GM12878 (cell line): ENCODE results near the gene SAP25. TPM values are rescaled to one million over a fixed set of nuclear protein-coding genes. Genes with fewer than 3 reads are reported as not detected.
"Not testable (repeated sequence)": the region's sequence is repeated elsewhere in the genome, so short reads cannot be mapped to it uniquely, and the experiment has no call there.

Experiments
- ATAC-seq: fragments of 200-7000 bp; cut with Tn5 transposase; 3 replicates; pipeline ENCODE4 v1.9.1; 2020; ENCODE audit warnings: mild to moderate bottlenecking, moderate library complexity
- BruUV-seq: library from RNA; stranded (reverse); fragments of 400-500 nt; replicated peaks from 2 replicates; lab custom pipeline; 2021; lab: Mats Ljungman, UMichigan
- CTCF ChIA-PET: fragments of 300-600 bp; sonication (Branson Sonifier 250); formaldehyde crosslinking; extraction: SDS; loops from one replicate; lab custom pipeline; 2021; ENCODE audit warnings: inconsistent platforms; lab: Yijun Ruan, JAX
- POLR2A ChIA-PET: fragments of 350-600 bp; formaldehyde crosslinking; extraction: SDS; loops from one replicate; lab custom pipeline; 2021; ENCODE audit warnings: inconsistent platforms; lab: Charles Lee
- RAD21 ChIA-PET: fragments of 300-600 bp; sonication (Branson Sonifier 250); formaldehyde crosslinking; loops from one replicate; lab custom pipeline; 2023; ENCODE audit warnings: antibody characterized with exemption; ENCODE audit not compliant: unreplicated experiment; lab: Charles Lee
- SMC1A ChIA-PET: fragments of 300-600 bp; sonication (Branson Sonifier 250); formaldehyde crosslinking; loops from one replicate; lab custom pipeline; 2023; ENCODE audit not compliant: unreplicated experiment, uncharacterized antibody; lab: Charles Lee
- DNase-seq: peaks from one replicate; pipeline ENCODE4 v3.0.0-alpha.2; 2011; ENCODE audit warnings: low read depth, low spot score
- FAIRE-seq: peaks from 3 replicates; lab custom pipeline; 2011; peaks lifted over from hg19 to GRCh38; lab: Jason Lieb, UNC
- H2AFZ ChIP-seq: 2 replicates; pipeline ENCODE4 v1.6.0; 2011; ENCODE audit warnings: low read depth, low read length, control low read depth; ENCODE audit not compliant: control insufficient read depth
- H3K27ac ChIP-seq: 2 replicates; pipeline ENCODE4 v1.5.1; 2011; ENCODE audit warnings: control low read depth; ENCODE audit not compliant: control insufficient read depth, insufficient read depth
- H3K27me3 ChIP-seq, 2 experiments: replicated peaks in 1 of 2; 2 replicates each; pipeline versions ENCODE4 v1.6.0 to v1.6.1; 2011; ENCODE audit warnings: low read length in 1 of 2; ENCODE audit not compliant: control insufficient read depth in 2 of 2, insufficient read depth in 2 of 2
- H3K36me3 ChIP-seq, 2 experiments: 2 replicates each; pipeline ENCODE4 v1.5.1; 2011; ENCODE audit warnings: low read length in 1 of 2; ENCODE audit not compliant: control insufficient read depth in 2 of 2, insufficient read depth in 2 of 2
- H3K4me1 ChIP-seq: 2 replicates; pipeline ENCODE4 v1.6.1; 2011; ENCODE audit warnings: mild to moderate bottlenecking, low read length, moderate library complexity, mixed read lengths; ENCODE audit not compliant: control insufficient read depth, insufficient read depth
- H3K4me2 ChIP-seq: 2 replicates; pipeline ENCODE4 v1.6.0; 2011; ENCODE audit warnings: control low read depth; ENCODE audit not compliant: control insufficient read depth, insufficient read depth
- H3K4me3 ChIP-seq: fragments of 200-600 bp; sonication (generic); 2 replicates; pipeline ENCODE4 v1.5.1; 2016
- H3K79me2 ChIP-seq: 2 replicates; pipeline ENCODE4 v1.6.0; 2011; ENCODE audit warnings: low read length; ENCODE audit not compliant: control insufficient read depth, insufficient read depth
- H3K9ac ChIP-seq: 2 replicates; pipeline ENCODE4 v1.8.0; 2011; ENCODE audit warnings: low read length, control low read depth, mixed read lengths; ENCODE audit not compliant: control insufficient read depth, insufficient read depth
- H3K9me3 ChIP-seq: replicated peaks from 3 replicates; pipeline ENCODE4 v1.5.1; 2011; ENCODE audit warnings: mild to moderate bottlenecking, low read length; ENCODE audit not compliant: control insufficient read depth, insufficient read depth
- H4K20me1 ChIP-seq: 2 replicates; pipeline ENCODE4 v1.6.0; 2011; ENCODE audit not compliant: control insufficient read depth, insufficient read depth
- WGBS: methylation state at CpG from one replicate; pipeline ENCODE4 v1.1.6; 2016; ENCODE audit warnings: low lambda C conversion rate; ENCODE audit not compliant: insufficient replicate concordance, insufficient coverage; ENCODE audit errors: missing lambda C conversion rate; 5-methylcytosine and 5-hydroxymethylcytosine counted together
- in situ Hi-C: fragments of 300-500 bp; cut with MboI; formaldehyde crosslinking; loops from 9 replicates; pipeline ENCODE4 v1.14.3; 2018; ENCODE audit warnings: mixed read lengths
- intact Hi-C: fragments of 100-400 bp; cut with micrococcal nuclease; formaldehyde crosslinking; loops from one replicate; pipeline ENCODE4 v1.14.2; 2022; ENCODE audit not compliant: unreplicated experiment
- polyA plus RNA-seq, 11 experiments: library from polyadenylated mRNA; depleted of rRNA in 4 of 11; unstranded in 6 of 11; stranded (reverse) in 5 of 11; fragments of >200 nt; fragmentation: Nextera tagmentation in 4 of 11; fragmentation: Illumina TruSeq in 1 of 11; extraction: Ambion mirVana in 4 of 11; extraction: Trizol in 1 of 11; gene quantifications; 1 replicate in 1 of 11; 2 replicates in 10 of 11; pipeline versions ENCODE4 v1.2.1 to v1.2.3, GENCODE V29; 2011 to 2016; ENCODE audit warnings: inconsistent platforms in 2 of 11, missing spikeins in 2 of 11, low read depth in 1 of 11
- total RNA-seq, 4 experiments: library from RNA; depleted of rRNA in 3 of 4; stranded (reverse); fragments of >200 nt in 3 of 4; fragmentation: Illumina TruSeq in 1 of 4; extraction: Trizol in 1 of 4; gene quantifications; 2 replicates each; pipeline versions ENCODE4 v1.2.1 to v1.2.3, GENCODE V29; 2013 to 2021
- TF ChIP-seq, protein P1 (sequence below): fragments of 450-650 bp; IDR thresholded peaks from 2 replicates; pipeline ENCODE4 v1.6.1; 2018; ENCODE audit warnings: mild to moderate bottlenecking, low read depth, moderate library complexity; ENCODE audit not compliant: partially characterized antibody
- TF ChIP-seq, protein P2 (sequence below), 3 experiments: IDR thresholded peaks in 2 of 3; conservative IDR thresholded peaks in 1 of 3; 2 replicates each; pipeline ENCODE4 v1.5.1; 2011; ENCODE audit warnings: low read depth in 3 of 3, low read length in 3 of 3, mild to moderate bottlenecking in 3 of 3, control low read depth in 2 of 3, moderate library complexity in 2 of 3, inconsistent platforms in 1 of 3, mixed read lengths in 1 of 3; ENCODE audit not compliant: control insufficient read depth in 2 of 3, insufficient read depth in 1 of 3; ENCODE audit errors: extremely low read depth in 1 of 3

Gene SAP25
- total and polyA plus RNA-seq, 10 of the 15 experiments (the other 5 are each of a cell fraction or from before 2014, with no cell fraction given), result 0.14 to 8.6 (median 1.1) TPM

DNA sequence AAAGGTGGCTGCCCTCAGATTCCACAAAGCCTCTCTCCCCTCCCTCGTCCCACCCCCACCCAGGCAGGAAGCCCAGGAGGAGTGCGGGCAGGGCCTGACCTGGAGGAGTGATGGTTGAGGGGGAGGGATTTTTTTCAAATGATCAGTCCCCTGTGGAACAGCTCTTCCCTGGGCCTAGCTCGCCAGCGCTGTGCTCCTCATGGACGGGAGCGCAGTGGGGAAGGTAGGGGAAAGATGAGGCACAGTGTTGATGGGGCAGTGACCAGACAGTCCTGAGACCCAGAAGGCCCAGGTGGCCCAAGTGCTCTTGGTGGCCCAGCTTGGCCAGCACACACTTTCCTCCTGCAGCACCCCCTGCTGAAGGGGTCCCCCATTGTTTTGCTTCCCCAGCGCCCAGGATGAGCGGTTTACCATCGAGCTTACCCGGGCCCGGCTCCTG is 8.5 kb downstream of the SAP25 start (continued):
- TF ChIP-seq, protein P1, sequence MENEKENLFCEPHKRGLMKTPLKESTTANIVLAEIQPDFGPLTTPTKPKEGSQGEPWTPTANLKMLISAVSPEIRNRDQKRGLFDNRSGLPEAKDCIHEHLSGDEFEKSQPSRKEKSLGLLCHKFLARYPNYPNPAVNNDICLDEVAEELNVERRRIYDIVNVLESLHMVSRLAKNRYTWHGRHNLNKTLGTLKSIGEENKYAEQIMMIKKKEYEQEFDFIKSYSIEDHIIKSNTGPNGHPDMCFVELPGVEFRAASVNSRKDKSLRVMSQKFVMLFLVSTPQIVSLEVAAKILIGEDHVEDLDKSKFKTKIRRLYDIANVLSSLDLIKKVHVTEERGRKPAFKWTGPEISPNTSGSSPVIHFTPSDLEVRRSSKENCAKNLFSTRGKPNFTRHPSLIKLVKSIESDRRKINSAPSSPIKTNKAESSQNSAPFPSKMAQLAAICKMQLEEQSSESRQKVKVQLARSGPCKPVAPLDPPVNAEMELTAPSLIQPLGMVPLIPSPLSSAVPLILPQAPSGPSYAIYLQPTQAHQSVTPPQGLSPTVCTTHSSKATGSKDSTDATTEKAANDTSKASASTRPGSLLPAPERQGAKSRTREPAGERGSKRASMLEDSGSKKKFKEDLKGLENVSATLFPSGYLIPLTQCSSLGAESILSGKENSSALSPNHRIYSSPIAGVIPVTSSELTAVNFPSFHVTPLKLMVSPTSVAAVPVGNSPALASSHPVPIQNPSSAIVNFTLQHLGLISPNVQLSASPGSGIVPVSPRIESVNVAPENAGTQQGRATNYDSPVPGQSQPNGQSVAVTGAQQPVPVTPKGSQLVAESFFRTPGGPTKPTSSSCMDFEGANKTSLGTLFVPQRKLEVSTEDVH, result no peak
- TF ChIP-seq, protein P2, sequence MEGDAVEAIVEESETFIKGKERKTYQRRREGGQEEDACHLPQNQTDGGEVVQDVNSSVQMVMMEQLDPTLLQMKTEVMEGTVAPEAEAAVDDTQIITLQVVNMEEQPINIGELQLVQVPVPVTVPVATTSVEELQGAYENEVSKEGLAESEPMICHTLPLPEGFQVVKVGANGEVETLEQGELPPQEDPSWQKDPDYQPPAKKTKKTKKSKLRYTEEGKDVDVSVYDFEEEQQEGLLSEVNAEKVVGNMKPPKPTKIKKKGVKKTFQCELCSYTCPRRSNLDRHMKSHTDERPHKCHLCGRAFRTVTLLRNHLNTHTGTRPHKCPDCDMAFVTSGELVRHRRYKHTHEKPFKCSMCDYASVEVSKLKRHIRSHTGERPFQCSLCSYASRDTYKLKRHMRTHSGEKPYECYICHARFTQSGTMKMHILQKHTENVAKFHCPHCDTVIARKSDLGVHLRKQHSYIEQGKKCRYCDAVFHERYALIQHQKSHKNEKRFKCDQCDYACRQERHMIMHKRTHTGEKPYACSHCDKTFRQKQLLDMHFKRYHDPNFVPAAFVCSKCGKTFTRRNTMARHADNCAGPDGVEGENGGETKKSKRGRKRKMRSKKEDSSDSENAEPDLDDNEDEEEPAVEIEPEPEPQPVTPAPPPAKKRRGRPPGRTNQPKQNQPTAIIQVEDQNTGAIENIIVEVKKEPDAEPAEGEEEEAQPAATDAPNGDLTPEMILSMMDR (IDR thresholded peaks at IDR 0.05 in 2 of 3, conservative IDR thresholded peaks at IDR 0.05 in 1 of 3; ENCODE audit: control insufficient read depth in 2 of 3, extremely low read depth in 1 of 3, insufficient read depth in 1 of 3, low read depth in 3 of 3, low read length in 3 of 3), result no peak

GRCh38 chr7:100564405-100564804 is 9.3 kb downstream of the SAP25 start:
- RAD21 ChIA-PET, result interaction anchor here (1.1 to 3.7 kb wide), 4 partner anchors 20 to 127 kb away, joined by 4 to 22 read pairs (median 14); partner anchors contain the start of genes FBXO24, LRCH4 and MOSPD3

More at GRCh38 chr7:100564405-100564804, 9.3 kb downstream of the SAP25 start:
- DNase-seq, H3K4me2 ChIP-seq, H3K27me3 ChIP-seq, H3K9me3 ChIP-seq, H3K4me3 ChIP-seq, H2AFZ ChIP-seq, H3K79me2 ChIP-seq, in situ Hi-C loops, BruUV-seq, H4K20me1 ChIP-seq, ATAC-seq, FAIRE-seq, H3K9ac ChIP-seq, H3K27ac ChIP-seq: not testable (repeated sequence)
- intact Hi-C loops, result loop anchor here (1.0 to 5.0 kb wide), 3 partner anchors 128 to 288 kb away; partner anchors contain the start of genes GIGYF1 and SLC12A9
- SMC1A ChIA-PET, result interaction anchor here (0.5 to 2.2 kb wide), 8 partner anchors 9 to 168 kb away, joined by 3 to 13 read pairs (median 3); partner anchors contain the start of genes FBXO24 and LRCH4
- Histone ChIP-seq H3K36me3 (peaks cover 18 to 22% of the 10 kb centered on the region in 2 experiments; a peak in 3 of 4 replicates), H3K4me1 (peaks cover 11% of the 10 kb centered on the region)
- 75% methylated on average over 6 of the region's 6 CpGs for WGBS
- POLR2A ChIA-PET, result interaction anchor here (0.6 to 1.1 kb wide), 3 partner anchors 22 to 49 kb away, joined by 3 to 6 read pairs (median 6); no protein-coding TSS in a partner anchor
- CTCF ChIA-PET, result interaction anchor here (0.5 to 12.6 kb wide), 27 partner anchors 9 to 340 kb away, joined by 3 to 190 read pairs (median 4); partner anchors contain the start of genes FBXO24, LRCH4, MOSPD3 and PCOLCE
